IPS-18c (cell line): ENCODE results near the gene GRIP1.

Source experiments
- H3K4me3 ChIP-seq: 2 replicates; pipeline ENCODE4 v1.7.0; 2013; ENCODE audit warnings: low read depth, mild to moderate bottlenecking, low read length, moderate library complexity; ENCODE audit not compliant: insufficient read depth
- H3K9me3 ChIP-seq: one replicate; pipeline ENCODE4 v1.6.1; 2013; ENCODE audit warnings: mild to moderate bottlenecking, low read length, moderate library complexity; ENCODE audit not compliant: control insufficient read depth, insufficient read depth

GRIP1 gene

GRCh38 chr12:66361703-66362102 lies 317.2 kb downstream of the GRIP1 start:
- H3K4me3 ChIP-seq = no peak overlapping the region
- H3K9me3 ChIP-seq = no peaks in the 10 kb centered on the region

GRCh38 chr12:66359300-66359699 lies 319.6 kb downstream of the GRIP1 start:
- H3K9me3 ChIP-seq = no peaks in the 10 kb centered on the region
- no peak overlapping the region for H3K4me3 ChIP-seq

- Histone ChIP-seq H3K9me3 (no peaks in the 10 kb centered on the region), H3K4me3 (no peak overlapping the region)
These were observed 324.6 kb downstream of the GRIP1 start for GRCh38 chr12:66354291-66354690.

- no peaks in the 10 kb centered on the region for H3K9me3 ChIP-seq
- no peak overlapping the region for H3K4me3 ChIP-seq
These were observed 326.0 kb downstream of the GRIP1 start for GRCh38 chr12:66352899-66353298.

DNA sequence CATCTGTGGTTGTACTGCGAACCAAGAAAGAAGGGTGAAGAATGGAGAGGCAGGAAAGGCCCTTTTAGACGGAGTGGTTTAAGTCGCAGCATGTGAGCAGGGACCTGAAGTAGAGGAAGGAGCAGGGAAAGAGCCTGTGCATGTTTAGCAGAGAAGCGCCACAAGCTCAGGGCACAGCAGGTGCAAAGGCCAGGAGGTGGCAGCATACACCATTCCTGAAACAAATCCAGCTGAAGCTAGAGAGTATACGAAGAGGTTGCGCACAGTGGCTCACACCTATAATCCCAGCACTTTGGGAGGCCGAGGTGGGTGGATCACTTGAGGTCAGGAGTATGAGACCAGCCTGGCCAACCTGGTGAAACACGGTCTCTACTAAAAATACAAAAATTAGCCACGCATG lies 326.7 kb downstream of the GRIP1 start:
- H3K9me3 ChIP-seq = no peaks in the 10 kb centered on the region
- no peak overlapping the region for H3K4me3 ChIP-seq

DNA sequence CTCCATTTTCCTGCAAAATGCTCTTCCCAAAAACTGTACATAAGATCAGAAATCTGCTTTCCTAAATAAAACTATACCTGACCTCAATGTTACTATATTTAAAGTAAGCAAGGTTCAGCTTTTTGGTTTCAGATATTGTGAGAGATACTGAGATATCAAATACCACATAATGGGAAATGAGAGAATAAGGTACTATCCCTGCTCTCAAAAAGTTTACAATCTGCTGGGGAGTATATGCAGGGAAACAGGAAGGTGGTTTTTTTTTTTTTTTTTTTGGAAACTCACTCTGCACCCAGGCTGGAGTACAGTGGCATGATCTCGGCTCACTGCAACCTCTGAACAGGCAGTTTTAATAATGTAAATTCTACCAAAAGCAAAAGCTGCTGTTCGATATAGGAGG lies 327.6 kb downstream of the GRIP1 start:
- no peak overlapping the region for H3K4me3 ChIP-seq

DNA sequence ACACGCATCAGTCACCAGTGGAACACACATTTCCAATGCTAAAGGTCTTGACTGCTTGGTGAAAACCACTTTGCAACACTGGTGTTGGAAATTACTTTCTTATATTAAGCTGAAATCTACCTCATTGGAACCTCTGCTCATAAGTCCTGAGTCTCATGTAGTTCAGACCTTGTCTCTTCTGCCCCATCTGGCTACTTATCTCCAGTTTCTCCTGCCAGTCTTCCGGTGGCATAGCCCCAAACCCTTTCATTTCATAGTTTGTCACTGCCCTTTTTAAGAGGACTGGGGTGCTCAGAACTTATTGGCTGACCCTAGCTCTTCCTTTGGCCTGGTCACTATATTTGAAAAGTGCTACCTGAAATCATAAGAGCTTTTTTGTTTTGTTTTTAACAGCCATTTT lies 332.9 kb downstream of the GRIP1 start:
- Histone ChIP-seq H3K9me3 (no peaks in the 10 kb centered on the region), H3K4me3 (no peak overlapping the region)

More for the DNA sequence above, 327.6 kb downstream of the GRIP1 start:
- H3K9me3 ChIP-seq = no peaks in the 10 kb centered on the region

- no peak overlapping the region for H3K4me3 ChIP-seq
- no peaks in the 10 kb centered on the region for H3K9me3 ChIP-seq
These were observed 333.7 kb downstream of the GRIP1 start for GRCh38 chr12:66345212-66345611.

- Histone ChIP-seq H3K4me3 (no peak overlapping the region), H3K9me3 (no peaks in the 10 kb centered on the region)
These were observed 337.8 kb downstream of the GRIP1 start for GRCh38 chr12:66341126-66341525.

- Histone ChIP-seq H3K4me3 (no peak overlapping the region), H3K9me3 (no peaks in the 10 kb centered on the region)
These were observed 338.7 kb downstream of the GRIP1 start for GRCh38 chr12:66340131-66340530.

GRCh38 chr12:66337381-66338010 lies 341.4 kb downstream of the GRIP1 start:
- Histone ChIP-seq H3K4me3 (no peak overlapping the region), H3K9me3 (no peaks in the 10 kb centered on the region)

DNA sequence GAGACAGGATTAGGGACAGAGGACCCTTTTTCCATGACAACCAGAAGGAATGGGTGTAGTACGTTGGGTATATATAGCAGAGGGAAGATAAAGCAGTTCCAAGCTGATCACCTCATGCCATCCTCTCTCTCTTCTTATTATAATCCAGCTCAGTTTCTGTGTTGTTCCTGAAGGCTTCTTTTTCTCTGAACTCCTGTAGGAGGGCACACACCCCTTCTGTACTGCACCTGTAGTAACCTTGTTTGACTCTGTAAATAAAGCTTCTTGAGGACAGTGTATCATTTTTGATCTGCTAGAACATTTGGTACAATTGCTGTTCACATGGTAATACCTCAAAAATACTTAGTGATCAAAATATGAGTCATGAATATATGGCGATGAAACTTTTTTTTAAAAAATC lies 343.1 kb downstream of the GRIP1 start:
- no peak overlapping the region for H3K4me3 ChIP-seq
- no peaks in the 10 kb centered on the region for H3K9me3 ChIP-seq

DNA sequence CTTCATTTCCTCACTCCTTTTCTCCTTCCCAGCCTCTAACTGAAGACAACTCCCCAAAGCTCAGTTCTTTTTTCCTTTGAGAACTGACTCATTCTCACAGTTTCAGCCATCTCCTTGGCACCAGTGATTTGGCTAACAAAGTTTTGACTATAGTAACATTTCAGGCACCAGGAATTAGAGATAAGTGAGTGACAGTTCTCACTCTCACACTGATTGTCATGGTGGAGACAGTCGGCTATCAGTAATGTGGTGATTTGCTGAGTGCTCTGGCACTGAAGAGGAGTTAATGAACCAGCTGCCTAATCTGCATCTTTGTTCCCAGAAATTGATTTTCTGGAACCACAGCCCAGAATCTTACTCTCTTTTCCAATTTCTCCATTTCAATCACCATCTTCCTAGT lies 347.1 kb downstream of the GRIP1 start:
- H3K4me3 ChIP-seq = no peak overlapping the region
- no peaks in the 10 kb centered on the region for H3K9me3 ChIP-seq

DNA sequence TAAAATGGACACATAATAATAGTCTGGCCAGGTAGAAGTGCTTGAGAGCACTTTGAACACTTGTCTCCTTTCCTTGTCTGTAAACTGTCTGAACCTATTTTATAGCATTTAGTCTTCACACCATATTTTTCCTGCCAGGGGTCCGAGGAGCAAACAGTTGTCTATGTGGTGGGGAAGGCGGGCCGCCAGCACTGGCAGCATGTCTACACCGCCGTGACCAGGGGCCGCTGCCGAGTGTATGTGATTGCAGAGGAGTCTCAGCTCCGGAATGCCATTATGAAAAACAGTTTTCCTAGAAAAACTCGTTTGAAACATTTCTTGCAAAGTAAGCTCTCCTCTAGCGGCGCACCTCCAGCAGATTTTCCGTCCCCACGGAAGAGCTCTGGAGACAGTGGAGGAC lies 347.9 kb downstream of the GRIP1 start:
- Histone ChIP-seq H3K4me3 (no peak overlapping the region), H3K9me3 (no peaks in the 10 kb centered on the region)

DNA sequence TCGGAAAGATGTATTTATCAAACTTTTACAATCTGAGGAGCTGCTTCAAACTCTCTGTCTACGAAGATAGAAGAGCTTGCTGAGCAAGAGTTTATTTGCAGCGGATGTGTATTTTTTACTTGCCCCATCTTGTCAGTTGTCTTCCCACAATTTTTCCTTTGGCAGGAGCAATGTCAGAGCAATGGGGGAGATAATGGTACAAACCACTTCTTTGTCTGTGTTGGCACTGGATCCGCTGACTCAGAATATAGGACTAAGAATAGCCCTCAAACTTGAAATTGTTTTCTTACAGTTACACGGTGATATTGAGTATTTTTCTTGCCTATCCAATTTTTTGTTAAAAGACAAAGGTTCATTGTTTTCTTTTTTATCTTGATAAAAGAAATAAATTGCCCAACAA lies 348.9 kb downstream of the GRIP1 start:
- Histone ChIP-seq H3K9me3 (no peaks in the 10 kb centered on the region), H3K4me3 (no peak overlapping the region)

- Histone ChIP-seq H3K9me3 (no peaks in the 10 kb centered on the region), H3K4me3 (no peak overlapping the region)
These were observed 355.9 kb downstream of the GRIP1 start for GRCh38 chr12:66323017-66323416.

- Histone ChIP-seq H3K4me3 (no peak overlapping the region), H3K9me3 (no peaks in the 10 kb centered on the region)
These were observed 357.4 kb downstream of the GRIP1 start for GRCh38 chr12:66321435-66321834.

- Histone ChIP-seq H3K9me3 (no peaks in the 10 kb centered on the region), H3K4me3 (no peak overlapping the region)
These were observed 357.9 kb downstream of the GRIP1 start for GRCh38 chr12:66320996-66321395.

DNA sequence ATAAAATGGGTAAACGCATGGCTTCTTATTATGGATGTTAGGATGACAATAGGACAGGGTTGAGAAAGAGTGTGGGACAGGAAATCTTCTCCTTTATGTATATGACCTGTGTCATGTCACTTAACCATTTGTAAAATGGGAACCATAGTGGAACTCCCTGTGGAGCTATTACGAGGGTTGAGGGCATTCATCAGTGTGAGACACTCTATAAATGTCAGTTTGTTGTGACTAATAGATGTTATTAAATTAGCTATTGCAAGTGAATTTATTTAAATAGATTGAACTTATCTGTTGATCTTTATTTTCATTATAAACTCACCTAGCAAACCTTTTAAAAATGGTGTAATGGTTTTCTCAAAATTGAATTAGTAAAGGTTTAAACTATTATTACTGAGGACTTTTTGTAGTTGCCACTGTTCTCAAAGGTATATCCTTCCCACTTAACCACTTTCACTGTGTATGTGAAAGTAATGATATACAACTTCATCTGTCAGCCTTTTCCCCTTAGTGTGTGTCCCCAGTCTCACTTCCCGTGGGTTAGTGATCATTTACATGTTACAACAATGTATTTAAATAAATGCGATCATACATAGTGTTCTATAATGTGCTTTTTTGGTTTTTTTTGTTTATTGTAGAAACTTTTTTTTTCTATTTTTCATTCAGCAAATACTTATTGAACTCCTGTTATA lies 359.5 kb downstream of the GRIP1 start:
- H3K4me3 ChIP-seq = no peak overlapping the region
- no peaks in the 10 kb centered on the region for H3K9me3 ChIP-seq
